GM12878 (cell line): ENCODE data around the gene ANKRD6. TPM values are rescaled to one million over a fixed set of nuclear protein-coding genes. Genes with fewer than 3 reads are reported as not detected.

ENCODE experiments used
- ATAC-seq: fragments of 200-7000 bp; cut with Tn5 transposase; 3 replicates; pipeline ENCODE4 v1.9.1; 2020; ENCODE audit warnings: mild to moderate bottlenecking, moderate library complexity
- BruUV-seq: library from RNA; stranded (reverse); fragments of 400-500 nt; replicated peaks from 2 replicates; lab custom pipeline; 2021; lab: Mats Ljungman, UMichigan
- CTCF ChIA-PET: fragments of 300-600 bp; sonication (Branson Sonifier 250); formaldehyde crosslinking; extraction: SDS; loops from one replicate; lab custom pipeline; 2021; ENCODE audit warnings: inconsistent platforms; lab: Yijun Ruan, JAX
- POLR2A ChIA-PET: fragments of 350-600 bp; formaldehyde crosslinking; extraction: SDS; loops from one replicate; lab custom pipeline; 2021; ENCODE audit warnings: inconsistent platforms; lab: Charles Lee
- RAD21 ChIA-PET: fragments of 300-600 bp; sonication (Branson Sonifier 250); formaldehyde crosslinking; loops from one replicate; lab custom pipeline; 2023; ENCODE audit warnings: antibody characterized with exemption; ENCODE audit not compliant: unreplicated experiment; lab: Charles Lee
- SMC1A ChIA-PET: fragments of 300-600 bp; sonication (Branson Sonifier 250); formaldehyde crosslinking; loops from one replicate; lab custom pipeline; 2023; ENCODE audit not compliant: unreplicated experiment, uncharacterized antibody; lab: Charles Lee
- DNase-seq: peaks from one replicate; pipeline ENCODE4 v3.0.0-alpha.2; 2011; ENCODE audit warnings: low read depth, low spot score
- FAIRE-seq: peaks from 3 replicates; lab custom pipeline; 2011; peaks lifted over from hg19 to GRCh38; lab: Jason Lieb, UNC
- H2AFZ ChIP-seq: 2 replicates; pipeline ENCODE4 v1.6.0; 2011; ENCODE audit warnings: low read depth, low read length, control low read depth; ENCODE audit not compliant: control insufficient read depth
- H3K27ac ChIP-seq: 2 replicates; pipeline ENCODE4 v1.5.1; 2011; ENCODE audit warnings: control low read depth; ENCODE audit not compliant: control insufficient read depth, insufficient read depth
- H3K27me3 ChIP-seq, 2 experiments: replicated peaks in 1 of 2; 2 replicates each; pipeline versions ENCODE4 v1.6.0 to v1.6.1; 2011; ENCODE audit warnings: low read length in 1 of 2; ENCODE audit not compliant: control insufficient read depth in 2 of 2, insufficient read depth in 2 of 2
- H3K36me3 ChIP-seq, 2 experiments: 2 replicates each; pipeline ENCODE4 v1.5.1; 2011; ENCODE audit warnings: low read length in 1 of 2; ENCODE audit not compliant: control insufficient read depth in 2 of 2, insufficient read depth in 2 of 2
- H3K4me1 ChIP-seq: 2 replicates; pipeline ENCODE4 v1.6.1; 2011; ENCODE audit warnings: mild to moderate bottlenecking, low read length, moderate library complexity, mixed read lengths; ENCODE audit not compliant: control insufficient read depth, insufficient read depth
- H3K4me2 ChIP-seq: 2 replicates; pipeline ENCODE4 v1.6.0; 2011; ENCODE audit warnings: control low read depth; ENCODE audit not compliant: control insufficient read depth, insufficient read depth
- H3K4me3 ChIP-seq: fragments of 200-600 bp; sonication (generic); 2 replicates; pipeline ENCODE4 v1.5.1; 2016
- H3K79me2 ChIP-seq: 2 replicates; pipeline ENCODE4 v1.6.0; 2011; ENCODE audit warnings: low read length; ENCODE audit not compliant: control insufficient read depth, insufficient read depth
- H3K9ac ChIP-seq: 2 replicates; pipeline ENCODE4 v1.8.0; 2011; ENCODE audit warnings: low read length, control low read depth, mixed read lengths; ENCODE audit not compliant: control insufficient read depth, insufficient read depth
- H3K9me3 ChIP-seq: replicated peaks from 3 replicates; pipeline ENCODE4 v1.5.1; 2011; ENCODE audit warnings: mild to moderate bottlenecking, low read length; ENCODE audit not compliant: control insufficient read depth, insufficient read depth
- H4K20me1 ChIP-seq: 2 replicates; pipeline ENCODE4 v1.6.0; 2011; ENCODE audit not compliant: control insufficient read depth, insufficient read depth
- ATF7 ChIP-seq: fragments of 450-650 bp; IDR thresholded peaks from 2 replicates; pipeline ENCODE4 v1.6.1; 2016; ENCODE audit warnings: low read depth, mild to moderate bottlenecking
- JUNB ChIP-seq: IDR thresholded peaks from 2 replicates; pipeline ENCODE4 v1.6.1; 2016; ENCODE audit warnings: antibody characterized with exemption, mild to moderate bottlenecking
- KDM1A ChIP-seq: fragments of 200-600 bp; sonication (generic); IDR thresholded peaks from 2 replicates; pipeline ENCODE4 v1.6.1; 2016; ENCODE audit warnings: borderline replicate concordance
- MYB ChIP-seq: fragments of 150-350 bp; IDR thresholded peaks from 2 replicates; pipeline ENCODE4 v1.6.1; 2014; ENCODE audit warnings: mild to moderate bottlenecking, low read depth, low read length, borderline replicate concordance
- MYC ChIP-seq: IDR thresholded peaks from 2 replicates; pipeline ENCODE4 v1.6.1; 2011; ENCODE audit warnings: mild to moderate bottlenecking, low read length, moderate library complexity, inconsistent platforms; ENCODE audit not compliant: insufficient read depth, insufficient replicate concordance, insufficient read length, severe bottlenecking
- PAX5 ChIP-seq: IDR thresholded peaks from 2 replicates; pipeline ENCODE4 v1.6.1; 2011; ENCODE audit warnings: low read depth, low read length, borderline replicate concordance
- RAD21 ChIP-seq: IDR thresholded peaks from 2 replicates; pipeline ENCODE4 v1.6.1; 2011; ENCODE audit warnings: mild to moderate bottlenecking, low read depth, low read length, moderate library complexity; ENCODE audit not compliant: insufficient read depth
- RAD51 ChIP-seq: fragments of 450-650 bp; IDR thresholded peaks from 2 replicates; pipeline ENCODE4 v1.6.1; 2016; ENCODE audit warnings: moderate library complexity, mild to moderate bottlenecking, inconsistent platforms
- WGBS: methylation state at CpG from one replicate; pipeline ENCODE4 v1.1.6; 2016; ENCODE audit warnings: low lambda C conversion rate; ENCODE audit not compliant: insufficient replicate concordance, insufficient coverage; ENCODE audit errors: missing lambda C conversion rate; 5-methylcytosine and 5-hydroxymethylcytosine counted together
- in situ Hi-C: fragments of 300-500 bp; cut with MboI; formaldehyde crosslinking; loops from 9 replicates; pipeline ENCODE4 v1.14.3; 2018; ENCODE audit warnings: mixed read lengths
- intact Hi-C: fragments of 100-400 bp; cut with micrococcal nuclease; formaldehyde crosslinking; loops from one replicate; pipeline ENCODE4 v1.14.2; 2022; ENCODE audit not compliant: unreplicated experiment
- polyA plus RNA-seq, 11 experiments: library from polyadenylated mRNA; depleted of rRNA in 4 of 11; unstranded in 6 of 11; stranded (reverse) in 5 of 11; fragments of >200 nt; fragmentation: Nextera tagmentation in 4 of 11; fragmentation: Illumina TruSeq in 1 of 11; extraction: Ambion mirVana in 4 of 11; extraction: Trizol in 1 of 11; gene quantifications; 1 replicate in 1 of 11; 2 replicates in 10 of 11; pipeline versions ENCODE4 v1.2.1 to v1.2.3, GENCODE V29; 2011 to 2016; ENCODE audit warnings: inconsistent platforms in 2 of 11, missing spikeins in 2 of 11, low read depth in 1 of 11
- total RNA-seq, 4 experiments: library from RNA; depleted of rRNA in 3 of 4; stranded (reverse); fragments of >200 nt in 3 of 4; fragmentation: Illumina TruSeq in 1 of 4; extraction: Trizol in 1 of 4; gene quantifications; 2 replicates each; pipeline versions ENCODE4 v1.2.1 to v1.2.3, GENCODE V29; 2013 to 2021

The ANKRD6 gene
- total and polyA plus RNA-seq, 10 of the 15 experiments (the other 5 are each of a cell fraction or from before 2014, with no cell fraction given), result 0.03 to 0.90 (median 0.38) TPM

GRCh38 chr6:89564752-89565427 is 131.9 kb downstream of the ANKRD6 start (continued):
- TF ChIP-seq ATF7, result no peak
- no peak for TF ChIP-seq RAD21
- no peak for TF ChIP-seq RAD51
- no peak for TF ChIP-seq JUNB
- no peak for TF ChIP-seq MYC
- no peak for TF ChIP-seq KDM1A
- no peak for TF ChIP-seq MYB

DNA sequence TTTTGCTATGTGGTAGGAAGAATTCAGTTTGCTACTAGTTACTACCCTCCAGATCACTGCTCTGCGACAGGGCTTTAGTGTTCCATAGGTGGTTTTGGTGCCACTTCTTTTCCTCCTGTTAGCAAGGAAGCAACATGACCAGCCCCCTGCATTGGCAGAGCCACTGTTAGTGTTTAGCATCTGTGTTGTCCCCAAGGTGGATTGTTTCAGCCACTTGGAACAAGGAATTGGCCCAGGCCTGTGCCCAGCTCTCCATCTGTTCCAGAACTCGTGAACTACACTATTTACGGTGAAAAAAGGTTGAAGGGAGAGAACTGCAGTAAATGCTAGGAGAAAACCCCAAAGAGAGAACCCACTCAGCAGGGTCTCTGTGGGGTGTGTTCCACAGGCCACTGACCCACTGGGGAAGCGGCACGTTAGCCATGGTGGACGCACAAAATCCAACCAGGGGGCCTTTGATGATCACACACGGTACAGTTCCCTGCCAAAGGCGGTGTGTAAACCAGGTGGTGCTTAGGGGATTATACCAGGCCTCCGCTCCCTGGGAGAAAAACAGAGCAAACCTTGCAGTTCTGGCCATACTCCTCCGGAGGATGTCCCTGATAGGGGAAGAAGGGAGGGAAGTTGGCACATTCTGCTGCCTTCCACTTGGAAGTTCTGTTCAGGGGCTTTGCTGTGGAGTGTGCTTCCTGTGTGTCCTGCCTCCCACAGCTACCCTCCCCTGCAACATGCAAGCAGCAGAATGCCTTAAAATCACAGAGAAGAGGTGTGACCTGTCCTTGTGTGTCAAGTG is 133.3 kb downstream of the ANKRD6 start:
- ChIA-PET POLR2A (no interaction called here), SMC1A (interaction anchor here (1.1 kb wide), 1 partner anchor 10 kb away, joined by 4 read pairs; no protein-coding TSS in a partner anchor), RAD21 (no interaction called here), CTCF (interaction anchor here (0.9 kb wide), 1 partner anchor 42 kb away, joined by 3 read pairs; no protein-coding TSS in a partner anchor)
- no peak overlapping the region for H3K27ac ChIP-seq
- intact Hi-C loops, result no loop called here
- BruUV-seq, result no TSS peak
- 49% methylated on average over 10 of the region's 10 CpGs for WGBS
- in situ Hi-C loops, result no loop called here
- H3K79me2 ChIP-seq, result no peaks in the 10 kb centered on the region
- no peak for DNase-seq
- peaks cover 0 to 3% of the 10 kb centered on the region in 2 experiments; a peak in 2 of 4 replicates for H3K27me3 ChIP-seq
- no peaks in the 10 kb centered on the region for H3K36me3 ChIP-seq
- no peak for ATAC-seq
- H3K4me3 ChIP-seq, result no peak overlapping the region
- no peaks in the 10 kb centered on the region for H3K4me1 ChIP-seq
- TF ChIP-seq PAX5, result no peak
- H3K9me3 ChIP-seq, result no peaks in the 10 kb centered on the region
- no peak overlapping the region for H3K9ac ChIP-seq
- no peak for FAIRE-seq
- no peaks in the 10 kb centered on the region for H4K20me1 ChIP-seq
- no peak overlapping the region for H2AFZ ChIP-seq
- no peak overlapping the region for H3K4me2 ChIP-seq
